ENCODE measurements around the gene MARK1. TPM values are rescaled to one million over a fixed set of nuclear protein-coding genes. Genes with fewer than 3 reads are reported as not detected.

MARK1 gene
- total and polyA plus RNA-seq, 2 of the 4 experiments (the other 2 are of a cell fraction), result not detected

- Histone ChIP-seq H3K36me3 (ENCODE audit: control insufficient read depth, insufficient read depth, low read length) (no peaks in the 10 kb centered on the region), H3K79me1 (ENCODE audit: low read depth in 1 of 2, low read length in 2 of 2) (no peaks in the 10 kb centered on the region), H4K20me1 (ENCODE audit: insufficient read depth, low read length) (no peaks in the 10 kb centered on the region), H3K27ac (ENCODE audit: insufficient read depth, low read length) (no peak overlapping the region), H3K23ac (ENCODE audit: low read depth, low read length) (no peak overlapping the region), H3K27me3 (ENCODE audit: control insufficient read depth, insufficient read depth, low read length) (no peaks in the 10 kb centered on the region), H3K18ac (ENCODE audit: low read depth, low read length) (no peak overlapping the region), H3K4me1 (ENCODE audit: control insufficient read depth, insufficient read depth, low read length) (no peaks in the 10 kb centered on the region), H2BK5ac (ENCODE audit: low read depth, low read length, poor library complexity, severe bottlenecking) (no peak overlapping the region), H2AFZ (replicated peaks; ENCODE audit: low read length, poor library complexity) (no peak overlapping the region), H3K4me3 (ENCODE audit: insufficient read depth, low read depth, low read length) (no peak overlapping the region), H4K91ac (ENCODE audit: insufficient read depth, low read depth, low read length) (no peak overlapping the region), H3K14ac (replicated peaks; ENCODE audit: low read depth, low read length) (no peak overlapping the region), H3K9me1 (ENCODE audit: insufficient read depth, low read length) (no peaks in the 10 kb centered on the region), H2BK20ac (ENCODE audit: low read depth, low read length) (no peak overlapping the region), H3K56ac (ENCODE audit: extremely low read depth, insufficient read depth, low read length) (no peak overlapping the region), H2BK15ac (ENCODE audit: low read depth, low read length) (no peak overlapping the region), H3K4ac (ENCODE audit: low read depth, low read length) (no peak overlapping the region), H3K9me3 (ENCODE audit: control insufficient read depth, insufficient read depth, low read length) (no peaks in the 10 kb centered on the region), H2AK5ac (ENCODE audit: low read depth, low read length) (no peak overlapping the region), H3K4me2 (ENCODE audit: low read depth, low read length) (no peak overlapping the region), H4K8ac (ENCODE audit: low read depth in 2 of 2, low read length in 2 of 2) (no peak overlapping the region), H2BK120ac (ENCODE audit: low read depth, low read length) (no peak overlapping the region), H2AK9ac (replicated peaks; ENCODE audit: low read depth, low read length, poor library complexity) (no peak overlapping the region), H4K5ac (ENCODE audit: low read depth, low read length) (no peak overlapping the region), H3K9ac (ENCODE audit: low read depth, low read length) (no peak overlapping the region)
- BruUV-seq (replicated peaks), result no TSS peak
- ATAC-seq (ENCODE audit: low read depth), result no peak
- no peak for DNase-seq
- dilution Hi-C loops (cut with HindIII; ENCODE audit: low sequenced_read_pairs, unreplicated experiment), result no loop called here
- POLR2A ChIA-PET (ENCODE audit: unreplicated experiment), result no interaction called here
- CTCF ChIA-PET, result no interaction called here
- in situ Hi-C loops (cut with MboI; ENCODE audit: low sequenced_read_pairs), result no loop called here
- TF ChIP-seq MXI1 (IDR thresholded peaks at IDR 0.05; ENCODE audit: borderline replicate concordance, low read depth, low read length), result no peak
- no peak for TF ChIP-seq ELK1 (IDR thresholded peaks at IDR 0.05; ENCODE audit: borderline replicate concordance, low read depth, low read length)
- TF ChIP-seq RAD21 (IDR thresholded peaks at IDR 0.05; ENCODE audit: low read length), result no peak
- no peak for TF ChIP-seq CHD1 (IDR thresholded peaks at IDR 0.05; ENCODE audit: low read depth, low read length)
- no peak for TF ChIP-seq MAFK (IDR thresholded peaks at IDR 0.05; ENCODE audit: low read depth, low read length)
- no peak for TF ChIP-seq FOS (IDR thresholded peaks at IDR 0.05; ENCODE audit: low read depth, low read length)
- no peak for TF ChIP-seq POLR2A (IDR thresholded peaks at IDR 0.05; ENCODE audit: low read depth, low read length)
- TF ChIP-seq SMC3 (IDR thresholded peaks at IDR 0.05; ENCODE audit: low read depth, low read length), result no peak
- no peak for TF ChIP-seq NFE2L2 (IDR thresholded peaks at IDR 0.05; ENCODE audit: low read depth, low read length)
- TF ChIP-seq RFX5 (IDR thresholded peaks at IDR 0.05; ENCODE audit: low read depth, low read length), result no peak
- TF ChIP-seq USF2 (IDR thresholded peaks at IDR 0.05; ENCODE audit: low read depth, low read length), result no peak
- intact Hi-C loops (cut with micrococcal nuclease), result no loop called here
Observed at GRCh38 chr1:220616836-220617235, 88.9 kb downstream of the MARK1 start.
